ENCODE results near the gene BEX3. TPM values are rescaled to one million over a fixed set of nuclear protein-coding genes. Genes with fewer than 3 reads are reported as not detected.
A peak's percentile ranks its signal among the peaks of the same experiment; 100 is the strongest.
"Not testable (repeated sequence)": the region's sequence is repeated elsewhere in the genome, so short reads cannot be mapped to it uniquely, and the experiment has no call there.

Gene BEX3
- total RNA-seq, 4 donors from 2014 or later: 117 to 215 (median 167) TPM

DNA sequence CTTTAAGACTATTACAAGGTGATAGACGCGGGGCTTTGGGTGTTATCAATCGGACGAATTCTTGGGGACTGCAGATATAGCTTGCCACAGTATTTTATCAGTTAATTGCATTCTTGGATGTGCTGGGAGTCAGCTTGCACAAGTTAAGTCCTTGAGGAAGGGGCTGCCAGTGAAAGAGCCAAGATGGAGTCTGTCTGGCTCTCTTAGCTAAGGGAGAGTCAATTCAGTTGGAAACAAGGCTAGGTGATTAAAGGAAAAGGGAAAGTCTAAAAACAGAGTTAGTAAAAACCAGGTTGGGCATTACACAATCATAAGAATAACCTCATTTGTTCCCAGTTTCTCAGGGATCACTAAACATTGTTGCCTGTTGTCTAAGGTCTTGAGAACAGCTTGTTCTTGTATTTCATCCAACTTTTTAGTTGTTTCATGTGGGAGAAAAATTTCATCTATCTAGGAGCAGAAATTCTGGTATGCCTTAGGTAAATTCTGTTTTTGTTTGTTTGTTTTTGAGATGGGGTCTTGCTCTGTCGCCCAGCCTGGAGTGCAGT is 9.0 kb downstream of the BEX3 start:
- peak overlapping the region in 1 of 4 donors; percentile 46 for H3K27ac ChIP-seq
- peak; percentile 39 for TF ChIP-seq POLR2AphosphoS5 (IDR thresholded peaks at IDR 0.05)
- not testable (repeated sequence) for H3K36me3 ChIP-seq, H3K9me3 ChIP-seq, H3K4me1 ChIP-seq, H3K27me3 ChIP-seq, H3K4me3 ChIP-seq
- peak; percentile 72 for ATAC-seq
- 54 to 88% methylated on average over 1 to 4 of the region's 5 CpGs for WGBS, 2 donors (ENCODE audit: low coverage in 1 of 2)

DNA sequence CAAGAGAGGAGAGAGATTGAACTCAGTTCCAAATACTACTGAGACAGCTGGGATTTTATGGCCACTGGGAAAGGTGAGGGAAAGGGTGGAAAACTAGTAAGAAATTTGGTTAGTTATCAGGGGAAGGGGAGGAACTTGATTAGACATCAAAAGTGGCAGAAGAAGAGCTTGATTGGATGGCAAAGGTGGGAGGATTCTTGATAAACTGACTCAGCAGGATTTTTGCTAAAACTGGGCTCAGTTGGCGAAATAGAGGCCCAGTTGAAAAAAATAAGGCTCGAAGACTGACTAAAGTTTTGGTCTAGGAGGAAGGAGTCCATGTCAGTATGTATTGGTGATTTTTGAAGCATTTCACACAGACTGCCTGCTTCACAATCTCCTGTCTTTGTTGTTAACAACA is 10.0 kb downstream of the BEX3 start:
- ATAC-seq: no peak
- Histone ChIP-seq H3K9me3 (no peaks in the 10 kb centered on the region), H3K27ac (peak overlapping the region in 1 of 4 donors; percentile 46), H3K36me3 (no peaks in the 10 kb centered on the region), H3K4me1 (no peaks in the 10 kb centered on the region), H3K4me3 (no peak overlapping the region), H3K27me3 (no peaks in the 10 kb centered on the region)
- 74 to 92% methylated on average over 2 of the region's 2 CpGs for WGBS, 2 donors (ENCODE audit: low coverage in 1 of 2)
- TF ChIP-seq POLR2AphosphoS5 (IDR thresholded peaks at IDR 0.05): no peak
- no peak for TF ChIP-seq POLR2A (IDR thresholded peaks at IDR 0.05)
- TF ChIP-seq, protein P1, sequence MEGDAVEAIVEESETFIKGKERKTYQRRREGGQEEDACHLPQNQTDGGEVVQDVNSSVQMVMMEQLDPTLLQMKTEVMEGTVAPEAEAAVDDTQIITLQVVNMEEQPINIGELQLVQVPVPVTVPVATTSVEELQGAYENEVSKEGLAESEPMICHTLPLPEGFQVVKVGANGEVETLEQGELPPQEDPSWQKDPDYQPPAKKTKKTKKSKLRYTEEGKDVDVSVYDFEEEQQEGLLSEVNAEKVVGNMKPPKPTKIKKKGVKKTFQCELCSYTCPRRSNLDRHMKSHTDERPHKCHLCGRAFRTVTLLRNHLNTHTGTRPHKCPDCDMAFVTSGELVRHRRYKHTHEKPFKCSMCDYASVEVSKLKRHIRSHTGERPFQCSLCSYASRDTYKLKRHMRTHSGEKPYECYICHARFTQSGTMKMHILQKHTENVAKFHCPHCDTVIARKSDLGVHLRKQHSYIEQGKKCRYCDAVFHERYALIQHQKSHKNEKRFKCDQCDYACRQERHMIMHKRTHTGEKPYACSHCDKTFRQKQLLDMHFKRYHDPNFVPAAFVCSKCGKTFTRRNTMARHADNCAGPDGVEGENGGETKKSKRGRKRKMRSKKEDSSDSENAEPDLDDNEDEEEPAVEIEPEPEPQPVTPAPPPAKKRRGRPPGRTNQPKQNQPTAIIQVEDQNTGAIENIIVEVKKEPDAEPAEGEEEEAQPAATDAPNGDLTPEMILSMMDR (IDR thresholded peaks at IDR 0.05): no peak
- TF ChIP-seq EP300 (IDR thresholded peaks at IDR 0.05): no peak

DNA sequence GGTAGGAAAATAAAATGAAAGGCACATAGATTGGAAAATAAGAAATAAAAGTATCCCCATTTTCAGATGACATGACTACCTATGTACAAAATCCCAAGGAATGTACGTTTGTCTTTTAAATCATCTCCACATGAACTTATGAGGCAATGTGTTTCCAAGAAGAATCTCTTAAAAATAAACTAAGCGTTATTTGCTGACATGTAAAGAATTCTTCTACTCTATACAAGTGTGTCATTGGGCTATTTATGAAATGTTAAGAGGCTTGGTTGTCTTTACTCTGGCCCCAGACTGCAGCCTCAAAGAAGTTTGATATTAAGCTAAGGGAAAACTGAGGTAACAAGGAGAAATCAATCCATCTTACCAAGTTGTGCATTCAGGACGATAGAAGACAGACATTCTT is 17.1 kb downstream of the BEX3 start:
- no peak for ATAC-seq
- Histone ChIP-seq H3K36me3 (no peaks in the 10 kb centered on the region), H3K27ac (no peak overlapping the region), H3K4me3 (no peak overlapping the region), H3K9me3 (no peaks in the 10 kb centered on the region), H3K27me3 (no peaks in the 10 kb centered on the region), H3K4me1 (no peaks in the 10 kb centered on the region)
- 52 to 60% methylated on average over 3 of the region's 3 CpGs for whole genome bisulfite sequencing, 2 donors (ENCODE audit: low coverage in 1 of 2)
- TF ChIP-seq POLR2AphosphoS5 (IDR thresholded peaks at IDR 0.05) (no peak), POLR2A (IDR thresholded peaks at IDR 0.05) (no peak), EP300 (IDR thresholded peaks at IDR 0.05) (no peak)

DNA sequence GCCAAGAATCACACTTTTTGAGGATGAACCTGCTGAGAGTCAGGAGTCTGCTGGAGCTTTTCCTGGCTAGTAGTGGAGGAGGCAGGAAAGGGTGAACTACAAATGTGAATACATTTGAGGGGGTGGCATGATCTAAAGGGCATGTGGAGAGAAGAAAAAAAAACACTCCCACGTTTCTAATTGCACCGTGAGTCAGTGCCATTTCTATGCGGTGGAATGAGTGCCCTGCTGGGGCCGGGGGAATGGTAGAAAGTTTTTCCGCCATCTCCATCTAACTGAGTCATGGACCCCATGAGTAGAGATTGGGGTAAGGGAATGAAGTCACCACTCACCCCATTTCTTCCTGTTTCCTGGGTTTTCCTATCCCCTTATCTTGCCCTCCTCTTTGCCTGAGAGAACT is 19.8 kb downstream of the BEX3 start:
- WGBS, 2 donors (ENCODE audit: low coverage in 1 of 2): 65% methylated on average over 5 of the region's 5 CpGs; no CpG with 5 or more reads in 1 of the 2 donors
- Histone ChIP-seq H3K9me3 (no peaks in the 10 kb centered on the region), H3K4me3 (no peak overlapping the region), H3K4me1 (no peaks in the 10 kb centered on the region), H3K27ac (no peak overlapping the region), H3K36me3 (no peaks in the 10 kb centered on the region), H3K27me3 (no peaks in the 10 kb centered on the region)
- no peak for ATAC-seq
- no peak for TF ChIP-seq POLR2A (IDR thresholded peaks at IDR 0.05)

DNA sequence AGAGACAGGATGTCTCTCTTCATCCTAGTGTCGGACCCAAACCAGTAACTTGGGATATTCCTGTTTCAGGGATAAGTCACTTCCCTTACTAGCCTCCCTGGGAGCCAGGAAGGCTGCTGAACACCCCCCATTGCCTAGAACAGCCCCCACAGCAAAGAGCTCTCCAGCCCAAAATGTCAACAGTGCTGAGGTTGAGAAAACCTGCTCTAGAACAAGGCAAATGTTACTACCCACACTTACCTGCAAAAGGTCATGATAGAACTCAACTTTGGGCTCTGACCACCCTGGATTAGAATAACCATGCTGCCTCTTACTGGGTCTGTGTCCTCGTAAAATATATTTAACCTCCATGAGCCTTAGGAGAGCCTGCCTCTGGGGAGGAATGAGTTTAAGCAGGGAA is 20.3 kb downstream of the BEX3 start:
- Histone ChIP-seq H3K27ac (no peak overlapping the region), H3K4me3 (no peak overlapping the region), H3K9me3 (no peaks in the 10 kb centered on the region), H3K27me3 (no peaks in the 10 kb centered on the region), H3K4me1 (no peaks in the 10 kb centered on the region), H3K36me3 (no peaks in the 10 kb centered on the region)
- no peak for ATAC-seq
- WGBS, 2 donors (ENCODE audit: low coverage in 1 of 2): no CpG with 5 or more reads among the region's 2 CpGs
- no peak for TF ChIP-seq POLR2AphosphoS5 (IDR thresholded peaks at IDR 0.05)
- no peak for TF ChIP-seq POLR2A (IDR thresholded peaks at IDR 0.05)
- TF ChIP-seq, protein P1 (IDR thresholded peaks at IDR 0.05): no peak
- TF ChIP-seq EP300 (IDR thresholded peaks at IDR 0.05): no peak

DNA sequence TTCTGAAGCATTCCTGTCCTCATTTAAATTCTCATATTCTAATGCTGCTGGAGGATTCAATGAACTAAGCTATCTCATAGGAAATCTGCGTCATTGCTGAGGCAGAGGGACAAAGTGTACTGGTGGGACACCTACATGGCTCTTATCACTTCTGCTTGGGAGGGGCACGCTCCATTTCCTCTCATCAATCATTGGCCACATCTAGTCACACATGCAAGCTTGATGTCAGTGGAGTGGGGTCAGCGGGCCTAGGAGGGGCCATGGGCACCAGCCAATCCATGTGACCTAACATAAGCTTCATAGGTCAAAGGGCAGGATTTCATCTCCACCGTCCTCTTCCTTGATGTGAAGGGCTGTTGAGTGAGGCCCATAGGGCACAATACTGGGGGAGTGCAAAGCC is 21.4 kb downstream of the BEX3 start:
- TF ChIP-seq POLR2A (IDR thresholded peaks at IDR 0.05) (no peak), EP300 (IDR thresholded peaks at IDR 0.05) (no peak), POLR2AphosphoS5 (IDR thresholded peaks at IDR 0.05) (no peak)
- TF ChIP-seq, protein P1 (IDR thresholded peaks at IDR 0.05): no peak
- no peak for ATAC-seq
- no peaks in the 10 kb centered on the region for H3K27me3 ChIP-seq
- no peaks in the 10 kb centered on the region for H3K4me1 ChIP-seq
- H3K36me3 ChIP-seq: no peaks in the 10 kb centered on the region
- H3K9me3 ChIP-seq: no peaks in the 10 kb centered on the region
- H3K27ac ChIP-seq: no peak overlapping the region
- H3K4me3 ChIP-seq: no peak overlapping the region
- 60% methylated on average over 1 of the region's 4 CpGs; no CpG with 5 or more reads in 1 of the 2 donors for WGBS, 2 donors (ENCODE audit: low coverage in 1 of 2)

All from gastroesophageal sphincter (tissue), 4 donors.